HG02973 (cell line): ENCODE data around the gene MYRIP.
A peak's percentile ranks its signal among the peaks of the same experiment; 100 is the strongest.

ENCODE experiments used
- ATAC-seq: cut with Tn5 transposase; IDR thresholded peaks from one replicate; pipeline ENCODE4 v1.9.1; 2021; ENCODE audit warnings: moderate library complexity; ENCODE audit not compliant: unreplicated experiment

Gene MYRIP

GRCh38 chr3:40308725-40309417 is 499.5 kb downstream of the MYRIP start:
- no peak for ATAC-seq

- ATAC-seq, result peak; percentile 91
These were observed 500.1 kb downstream of the MYRIP start, which contains the start of gene EIF1B for GRCh38 chr3:40309418-40309924. Gene EIF1B (plus strand): TSS chr3:40309707. CDS start chr3:40309942, 235 bp downstream.
